Non-pigmented ciliary epithelial cell (primary cell): Measurements from ENCODE around the gene PURB.
A peak's percentile ranks its signal among the peaks of the same experiment; 100 is the strongest.
"Not testable (repeated sequence)": the region's sequence is repeated elsewhere in the genome, so short reads cannot be mapped to it uniquely, and the experiment has no call there.

Experiments
- DNase-seq: peaks from one replicate; pipeline ENCODE4 v3.0.0-alpha.2; 2010; ENCODE audit warnings: low read depth

The PURB gene

DNA sequence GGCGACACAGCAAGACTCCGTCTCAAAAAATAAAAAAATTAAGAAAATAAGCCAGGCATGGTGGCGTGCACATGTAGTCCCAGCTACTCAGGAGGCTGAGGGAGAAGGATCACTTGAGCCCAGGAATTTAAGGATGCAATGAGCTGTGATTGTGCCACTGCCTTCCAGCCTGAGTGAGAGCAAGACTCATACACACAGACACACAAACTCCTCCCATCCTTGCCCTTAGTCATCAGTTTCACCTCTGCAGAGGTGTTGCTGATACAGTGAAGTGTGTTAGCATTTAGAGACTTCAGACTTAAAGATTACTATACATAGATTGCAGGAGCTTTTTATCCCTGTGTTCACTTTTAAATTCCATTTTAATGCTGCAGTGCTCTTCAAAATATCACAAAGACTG is 31.9 kb downstream of the PURB start:
- no peak for DNase-seq

DNA sequence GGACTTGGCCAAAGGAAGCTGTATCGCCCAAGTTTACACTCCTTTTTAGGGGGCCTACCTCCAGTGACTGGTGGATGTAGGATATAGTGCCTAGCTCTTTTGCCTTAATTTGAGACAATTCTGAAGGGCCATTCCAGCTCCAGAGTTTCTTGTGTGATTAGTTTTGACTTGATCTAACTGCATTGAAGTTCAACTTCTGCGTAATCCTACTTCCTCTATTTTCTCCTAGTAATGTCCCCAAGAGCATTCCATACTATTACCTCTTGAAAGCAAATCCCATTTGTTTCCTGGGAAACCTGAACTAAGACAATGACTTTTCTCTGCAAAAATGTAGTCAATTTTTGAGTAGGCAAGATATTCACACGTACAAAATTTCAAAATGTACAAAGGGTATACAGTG is 32.7 kb downstream of the PURB start:
- DNase-seq: no peak

DNA sequence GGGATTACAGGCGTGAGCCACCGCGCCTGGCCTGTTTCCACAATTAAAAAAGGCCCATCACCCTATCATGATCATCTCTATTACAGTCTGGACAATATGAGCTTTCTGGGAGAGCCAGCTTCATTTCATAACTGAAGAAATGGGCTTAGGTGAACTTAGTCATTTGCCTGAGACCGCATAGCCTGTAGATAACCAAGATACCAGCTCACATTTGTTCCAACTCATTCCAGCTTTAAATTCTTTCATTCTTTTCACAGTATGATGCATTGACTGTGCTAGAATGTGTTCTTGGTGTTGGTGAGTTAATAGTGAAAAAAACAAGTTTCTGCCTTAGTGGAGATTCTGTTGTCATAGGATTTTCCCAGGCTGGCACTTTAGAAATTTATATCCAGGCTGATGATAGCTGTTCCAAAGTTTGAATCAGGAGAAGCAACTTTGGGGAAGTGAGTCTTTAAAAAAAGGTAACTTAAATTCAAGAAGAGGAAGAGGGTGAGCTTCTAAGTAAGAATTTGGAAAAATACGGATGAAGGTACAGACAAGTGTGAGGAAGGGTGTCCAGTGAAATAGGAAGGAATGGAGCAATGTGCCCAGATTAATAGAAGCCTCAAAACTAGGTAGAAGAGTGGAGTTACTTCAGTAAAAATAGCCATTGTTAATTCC is 35.3 kb downstream of the PURB start:
- no peak for DNase-seq

DNA sequence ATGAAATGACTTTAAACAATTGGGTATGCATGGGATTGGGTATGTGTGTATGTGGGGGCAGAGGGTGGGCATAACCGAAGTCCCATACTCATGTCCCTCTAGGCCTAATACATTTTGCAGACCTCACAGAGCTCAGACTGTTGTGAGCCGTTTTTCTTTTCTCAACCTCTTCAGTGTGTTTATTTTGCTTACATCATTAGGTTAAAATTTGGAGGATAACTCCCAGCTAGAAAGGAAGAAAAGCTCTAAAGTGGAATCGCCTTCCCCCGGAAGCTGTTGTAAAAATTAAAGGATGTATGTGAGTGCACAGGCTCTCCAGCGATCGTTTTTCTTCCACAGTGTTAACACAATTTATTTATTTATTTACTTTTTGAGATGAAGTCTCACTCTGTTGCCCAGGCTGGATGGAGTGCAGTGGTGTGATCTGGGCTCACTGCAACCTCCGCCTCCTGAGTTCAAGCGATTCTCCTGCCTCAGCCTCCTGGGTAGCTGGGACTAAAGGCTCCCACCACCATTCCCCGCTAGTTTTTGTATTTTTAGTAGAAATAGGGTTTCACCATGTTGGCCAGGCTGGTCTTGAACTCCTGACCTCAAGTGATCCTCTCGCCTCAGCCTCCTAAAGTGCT is 36.0 kb downstream of the PURB start:
- no peak for DNase-seq

DNA sequence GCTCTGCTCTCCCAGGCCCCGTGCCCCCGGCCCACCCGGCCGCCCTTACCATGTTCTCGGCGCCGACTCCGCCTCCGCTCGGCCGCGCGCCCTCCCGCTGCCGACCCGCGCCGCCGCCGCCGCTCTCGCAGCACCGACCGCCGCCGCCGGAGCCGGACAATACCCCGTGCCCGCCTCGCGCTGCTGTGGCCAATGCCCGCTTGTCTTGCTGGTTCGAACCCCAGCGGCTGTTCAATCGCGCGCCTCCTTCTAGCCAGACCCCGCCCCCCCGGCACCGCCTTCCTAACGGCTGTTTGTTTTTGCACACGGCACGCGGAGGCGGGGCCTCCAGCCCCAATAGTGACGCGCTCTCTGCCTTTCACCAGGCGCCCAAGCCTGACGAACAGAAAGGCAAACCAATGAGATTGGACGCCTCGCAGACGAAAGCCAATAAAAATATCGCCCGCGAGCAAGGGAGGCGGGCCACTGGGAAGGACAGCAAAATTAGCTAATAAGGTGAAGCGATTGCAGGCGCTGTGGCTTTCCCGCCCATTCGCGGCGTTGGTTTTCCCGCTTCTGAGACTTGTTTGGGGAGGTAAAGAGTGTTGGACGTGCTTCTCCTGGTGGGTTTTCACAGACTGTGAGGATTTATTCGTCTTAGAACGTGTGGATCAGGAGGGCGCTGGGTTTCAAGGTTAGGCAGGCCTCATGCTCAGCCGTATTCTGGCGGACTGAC is 37.3 kb downstream of the PURB start, which contains the start of gene H2AZ2:
Gene H2AZ2 (minus strand): TSS at position 168 of the 715 bp plus-strand sequence. CDS start 116 bp downstream, at position 52.
- DNase-seq: peak; percentile 98

DNA sequence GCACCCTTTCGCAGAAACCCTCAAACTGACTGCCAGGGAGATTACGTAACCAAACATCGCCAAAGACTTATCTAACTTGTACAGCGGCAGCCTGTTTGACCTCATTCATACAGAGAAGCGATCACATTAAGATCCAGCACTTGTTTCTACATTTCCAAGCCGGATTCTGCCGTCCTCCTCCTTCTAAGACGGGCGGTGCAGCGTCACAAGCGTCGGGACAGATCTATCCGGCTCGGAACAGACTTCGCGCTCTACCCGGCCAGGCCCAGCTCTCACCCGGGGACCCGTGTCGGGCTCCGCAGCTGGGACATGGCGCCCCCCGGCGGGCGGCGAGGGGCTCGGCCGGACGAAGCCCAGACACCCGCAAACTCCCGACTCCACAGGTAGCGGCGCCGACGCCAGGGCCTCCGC is 37.8 kb downstream of the PURB start:
- no peak for DNase-seq

DNA sequence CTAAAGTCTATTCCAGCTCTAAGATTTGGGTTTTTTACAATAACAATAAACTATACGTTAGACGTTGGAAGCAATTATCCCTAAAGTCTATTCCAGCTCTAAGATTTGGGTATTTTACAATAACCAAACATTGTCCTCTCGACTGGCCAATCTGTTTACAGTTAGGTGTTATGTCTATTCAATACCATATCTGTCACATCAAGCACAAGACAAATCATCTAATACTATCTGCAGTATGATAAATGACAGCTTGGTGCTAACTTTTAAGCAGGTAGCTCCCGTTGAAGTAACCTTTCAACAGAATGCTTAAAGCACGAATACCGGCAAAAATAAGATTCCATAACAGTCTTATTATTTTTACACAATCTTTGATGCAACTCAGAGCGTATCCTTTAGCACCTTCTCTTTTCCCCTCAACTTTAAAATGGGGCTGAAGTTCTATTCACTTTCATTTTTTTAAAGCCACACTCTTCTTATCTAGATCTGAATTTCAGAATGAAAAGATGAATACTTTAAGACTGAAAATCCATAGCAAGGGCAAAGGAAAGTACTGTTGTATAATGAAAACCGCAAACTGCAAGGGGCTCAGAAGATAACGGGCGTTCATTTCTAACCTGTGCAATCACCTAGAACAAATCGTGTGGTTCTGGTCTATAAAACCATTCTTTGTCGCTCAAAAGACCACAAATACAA is 38.4 kb downstream of the PURB start:
- no peak for DNase-seq

DNA sequence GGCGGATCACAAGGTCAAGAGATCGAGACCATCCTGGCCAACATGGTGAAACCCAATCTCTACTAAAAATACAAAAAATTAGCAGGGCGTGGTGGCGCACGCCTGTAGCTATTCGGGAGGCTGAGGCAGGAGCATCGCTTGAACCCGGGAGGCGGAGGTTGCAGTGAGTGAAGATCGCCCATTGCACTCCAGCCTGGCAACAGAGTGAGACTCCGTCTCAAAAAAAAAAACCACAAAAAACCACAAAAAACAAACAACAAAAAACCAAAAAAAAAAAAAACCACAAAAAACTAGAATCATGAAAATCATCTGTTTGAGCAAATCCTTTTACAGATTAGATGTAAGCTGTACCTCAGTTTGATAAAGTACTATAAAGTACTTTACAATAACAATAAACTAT is 38.9 kb downstream of the PURB start:
- not testable (repeated sequence) for DNase-seq

DNA sequence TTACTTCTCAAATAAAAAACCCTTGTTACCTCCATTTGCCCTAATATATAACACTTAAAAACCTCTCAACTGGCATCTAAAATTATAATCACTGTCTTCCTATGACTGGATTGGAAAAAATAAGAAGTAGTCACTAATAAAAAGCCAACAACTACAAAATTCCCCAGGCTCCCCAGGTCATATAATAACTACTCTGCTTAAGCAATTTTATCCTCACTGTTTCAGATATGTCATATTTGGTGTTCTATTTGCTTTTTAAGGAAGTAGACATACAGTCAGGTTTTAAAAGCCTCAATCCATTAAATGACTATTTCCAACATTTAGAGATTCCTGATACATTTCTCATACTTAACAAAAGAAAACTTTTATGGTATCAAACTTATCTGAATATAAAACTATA is 39.9 kb downstream of the PURB start:
- DNase-seq: no peak

DNA sequence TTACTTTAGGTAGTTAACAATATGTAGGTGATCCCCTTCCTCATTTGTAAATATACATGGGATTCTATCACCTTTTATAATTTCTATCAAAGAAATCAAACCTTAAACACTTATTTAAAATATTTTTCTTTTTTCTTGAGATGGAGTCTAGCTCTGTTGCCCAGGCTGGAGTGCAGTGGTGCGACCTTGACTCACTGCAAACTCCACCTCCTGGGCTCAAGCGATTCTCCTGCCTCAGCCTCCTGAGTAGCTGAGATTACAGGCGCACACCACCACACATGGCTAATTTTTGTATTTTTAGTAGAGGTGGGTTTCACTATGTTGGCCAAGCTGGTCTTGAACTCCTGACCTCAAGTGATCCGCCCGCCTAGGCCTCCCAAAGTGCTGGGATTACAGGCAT is 41.9 kb downstream of the PURB start:
- not testable (repeated sequence) for DNase-seq

DNA sequence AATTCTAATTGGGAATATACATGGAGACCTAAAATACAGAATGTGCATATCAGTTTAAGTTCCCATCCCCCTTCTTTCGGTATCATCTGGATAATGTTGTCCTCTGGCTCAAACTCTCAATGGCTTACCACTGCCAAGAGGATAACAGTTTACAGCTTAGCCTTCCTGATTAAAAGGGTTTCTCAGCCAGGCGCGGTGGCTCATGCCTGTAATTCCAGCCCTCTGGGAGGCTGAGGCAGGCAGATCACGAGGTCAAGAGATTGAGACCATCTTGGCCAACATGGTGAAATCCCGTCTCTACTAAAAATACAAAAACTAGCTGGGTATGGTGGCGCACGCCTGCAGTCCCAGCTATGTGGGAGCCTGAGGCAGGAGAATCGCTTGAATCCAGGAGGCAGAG is 42.7 kb downstream of the PURB start:
- DNase-seq: not testable (repeated sequence)

DNA sequence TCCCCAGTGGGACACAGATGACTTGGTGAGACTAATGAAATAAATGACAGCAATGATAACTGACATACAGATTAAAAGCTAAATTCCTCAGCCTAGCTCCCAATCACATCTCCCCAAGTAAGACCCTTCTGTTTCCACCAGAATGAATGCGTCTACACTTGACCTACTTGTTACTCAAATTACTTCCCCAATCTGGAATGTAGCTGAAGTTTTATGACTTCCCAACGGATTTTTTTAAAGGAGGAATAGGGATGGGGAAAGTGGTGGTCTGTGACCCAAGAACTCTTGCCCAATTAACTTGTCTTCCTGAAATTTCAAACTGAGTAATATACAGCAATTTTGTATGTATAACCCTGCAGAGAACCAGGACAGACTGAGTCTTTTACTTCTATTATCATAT is 46.6 kb downstream of the PURB start:
- DNase-seq: no peak

DNA sequence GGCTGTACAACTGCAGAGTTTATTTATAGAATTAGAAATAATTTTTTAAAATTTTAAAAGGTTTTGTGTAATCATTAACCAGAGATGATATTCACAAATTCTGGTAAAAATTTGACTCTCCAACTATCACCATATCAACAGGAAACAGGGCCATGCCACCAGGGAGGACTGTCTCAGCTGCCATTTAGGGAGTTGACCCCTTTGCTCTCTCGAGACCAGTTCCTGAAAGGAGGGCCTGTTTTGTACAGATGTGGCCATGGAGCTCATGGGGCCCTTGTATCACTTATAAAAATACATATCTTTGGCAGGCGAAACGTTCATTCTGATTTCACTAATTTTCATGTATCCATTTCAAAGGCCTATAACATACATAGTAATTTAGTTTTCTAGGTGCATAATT is 57.8 kb downstream of the PURB start:
- DNase-seq: no peak
